Measurements from ENCODE around the gene VAPB.
"Not testable (repeated sequence)": the region's sequence is repeated elsewhere in the genome, so short reads cannot be mapped to it uniquely, and the experiment has no call there.

Gene VAPB

DNA sequence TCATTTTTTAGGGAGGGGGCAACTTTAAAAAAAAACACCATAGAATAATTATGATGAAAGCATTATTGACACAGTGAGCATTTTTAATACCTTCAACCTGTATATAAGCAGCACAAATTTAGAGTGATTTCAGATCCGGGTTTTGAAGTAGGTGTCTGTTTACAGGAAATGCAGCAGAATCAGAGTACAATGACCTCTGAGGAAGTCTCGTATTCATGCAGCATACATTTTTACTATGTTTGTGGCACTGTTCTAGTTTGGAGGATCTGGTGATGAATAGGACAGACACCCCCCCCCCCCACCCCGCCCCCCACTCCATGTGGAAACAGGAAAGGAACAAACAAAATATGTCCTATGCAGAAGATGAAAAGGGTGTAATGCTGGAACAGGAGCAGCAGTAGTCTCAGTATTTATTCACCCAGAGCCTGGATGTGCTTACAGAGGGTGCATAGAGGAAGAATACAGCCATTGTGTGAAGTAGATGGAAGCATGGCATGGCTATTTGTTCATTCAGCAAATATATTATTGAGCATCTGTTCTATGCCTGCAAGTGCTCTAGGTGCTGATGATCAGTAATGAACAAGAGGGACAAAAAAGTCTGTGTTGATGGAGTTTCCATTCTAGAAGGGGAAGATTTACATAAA lies 19.7 kb downstream of the VAPB start:
- peak; percentile 69 for DNase-seq

DNA sequence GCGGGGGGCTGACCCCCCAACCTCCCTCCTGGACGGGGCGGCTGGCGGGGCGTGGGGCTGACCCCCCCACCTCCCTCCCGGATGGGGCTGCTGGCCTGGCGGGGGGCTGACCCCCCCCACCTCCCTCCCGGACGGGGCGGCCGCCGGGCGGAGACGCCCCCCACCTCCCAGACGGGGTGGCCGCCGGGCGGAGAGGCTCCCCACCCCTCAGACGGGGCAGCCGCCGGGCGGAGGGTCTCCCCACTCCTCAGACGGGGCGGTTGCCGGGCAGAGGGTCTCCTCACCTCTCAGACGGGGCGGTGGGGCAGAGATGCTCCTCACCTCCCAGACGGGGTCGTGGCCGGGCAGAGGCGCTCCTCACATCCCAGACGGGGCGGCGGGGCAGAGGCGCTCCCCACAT lies 25.2 kb downstream of the VAPB start:
- not testable (repeated sequence) for DNase-seq

DNA sequence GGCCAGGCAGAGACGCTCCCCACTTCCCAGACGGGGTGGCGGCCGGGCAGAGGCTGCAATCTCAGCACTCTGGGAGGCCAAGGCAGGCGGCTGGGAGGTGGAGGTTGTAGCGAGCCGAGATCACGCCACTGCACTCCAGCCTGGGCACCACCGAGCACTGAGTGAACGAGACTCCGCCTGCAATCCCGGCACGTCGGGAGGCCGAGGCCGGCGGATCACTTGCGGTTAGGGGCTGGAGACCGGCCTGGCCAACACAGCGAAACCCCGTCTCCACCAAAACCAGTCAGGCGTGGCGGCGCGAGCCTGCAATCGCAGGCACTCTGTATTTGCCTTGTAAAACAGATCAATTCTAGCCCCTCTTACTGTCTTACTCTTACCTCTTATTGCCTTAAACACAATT lies 25.8 kb downstream of the VAPB start:
- not testable (repeated sequence) for DNase-seq

DNA sequence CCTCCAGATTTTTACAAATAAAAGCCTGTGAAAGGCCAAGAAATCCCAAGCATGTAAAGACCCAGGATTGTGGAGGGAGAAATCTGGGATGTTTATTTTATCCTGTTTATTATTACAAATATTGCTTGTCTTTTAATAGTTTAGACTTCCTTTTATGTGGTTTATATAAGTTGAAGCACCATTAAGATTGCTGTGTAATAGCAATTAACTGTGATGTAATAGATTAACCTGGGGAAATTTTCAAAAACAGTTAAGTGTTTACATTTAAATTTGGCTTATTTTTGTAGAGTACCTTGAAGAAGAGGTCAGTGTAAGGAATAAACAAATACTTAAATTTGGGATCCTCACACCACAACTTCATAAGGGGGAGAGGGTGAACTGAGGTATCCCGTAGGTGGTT lies 27.0 kb downstream of the VAPB start:
- no peak for DNase-seq

DNA sequence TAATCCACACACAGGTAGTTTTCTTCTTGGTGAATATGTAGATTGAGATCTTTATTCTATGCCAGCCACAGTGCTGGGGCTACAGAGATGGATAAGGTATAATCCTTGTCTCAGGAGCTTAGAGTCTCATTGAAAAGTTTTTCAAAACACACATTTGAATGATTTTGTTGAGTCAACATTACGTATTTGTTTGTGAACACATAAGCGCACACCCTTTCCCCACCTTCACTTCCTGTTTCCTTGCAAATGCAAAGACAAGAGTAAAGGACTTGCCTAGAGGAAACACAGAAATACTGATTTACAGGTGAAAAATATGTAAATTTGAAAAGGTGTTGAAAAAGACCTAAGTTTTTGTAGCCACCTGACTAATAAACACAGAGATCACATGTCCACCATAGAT lies 27.8 kb downstream of the VAPB start:
- DNase-seq = peak; percentile 28

DNA sequence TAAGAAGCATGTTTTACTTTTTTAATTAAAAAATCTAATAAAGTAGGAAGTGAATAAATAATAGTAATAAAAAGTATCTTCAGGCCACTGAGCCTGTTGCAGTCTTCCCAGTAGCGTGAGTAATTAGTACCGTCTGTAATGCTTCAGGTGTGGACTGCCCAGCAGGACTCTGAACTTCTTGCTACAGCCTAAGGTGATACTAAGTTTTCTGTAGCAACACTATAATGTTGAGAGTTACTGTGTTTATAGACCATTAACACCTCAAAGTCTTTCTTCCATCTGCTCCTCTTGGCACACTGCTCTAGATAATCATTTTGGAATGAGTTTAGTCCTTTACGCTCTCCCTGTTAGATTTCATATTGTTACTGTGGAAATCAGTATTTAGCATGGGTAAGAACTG lies 28.4 kb downstream of the VAPB start:
- no peak for DNase-seq

DNA sequence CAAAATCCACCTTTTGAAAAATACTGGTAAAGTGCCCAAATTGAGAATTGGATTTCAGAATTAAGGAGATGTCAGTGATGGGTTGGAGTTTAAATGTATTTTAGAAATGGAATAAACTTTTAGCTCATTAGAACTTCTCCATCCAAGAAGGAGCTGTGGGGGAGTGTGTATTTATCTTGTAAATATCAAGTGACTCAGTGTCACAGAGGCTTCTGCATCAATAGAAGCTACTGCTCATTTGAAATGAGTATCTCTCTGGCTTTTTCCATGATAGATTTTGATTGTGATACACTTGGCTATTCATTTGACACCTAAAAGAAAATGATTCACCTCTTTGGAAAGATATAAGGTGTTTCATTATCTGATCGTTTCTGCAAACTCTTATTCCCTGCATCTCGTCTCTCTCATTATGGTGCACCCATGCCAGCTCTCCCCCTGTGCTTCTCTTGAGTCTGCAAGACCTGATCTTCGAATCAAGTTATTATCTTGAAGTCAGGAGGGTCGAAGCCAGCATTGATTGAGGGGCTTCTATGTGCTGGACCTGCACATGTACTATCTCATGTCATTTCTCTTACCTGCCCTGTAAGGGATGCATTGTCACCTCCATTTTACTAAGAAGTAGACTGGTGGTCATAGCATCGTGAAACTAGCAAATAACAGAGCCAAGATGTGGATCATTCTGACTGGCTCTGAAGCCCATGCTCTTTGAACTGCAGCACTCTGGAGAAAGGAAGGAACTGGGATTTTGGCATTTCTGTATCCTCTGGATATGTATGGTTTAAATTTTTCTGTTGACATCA lies 30.1 kb downstream of the VAPB start:
- no peak for DNase-seq

DNA sequence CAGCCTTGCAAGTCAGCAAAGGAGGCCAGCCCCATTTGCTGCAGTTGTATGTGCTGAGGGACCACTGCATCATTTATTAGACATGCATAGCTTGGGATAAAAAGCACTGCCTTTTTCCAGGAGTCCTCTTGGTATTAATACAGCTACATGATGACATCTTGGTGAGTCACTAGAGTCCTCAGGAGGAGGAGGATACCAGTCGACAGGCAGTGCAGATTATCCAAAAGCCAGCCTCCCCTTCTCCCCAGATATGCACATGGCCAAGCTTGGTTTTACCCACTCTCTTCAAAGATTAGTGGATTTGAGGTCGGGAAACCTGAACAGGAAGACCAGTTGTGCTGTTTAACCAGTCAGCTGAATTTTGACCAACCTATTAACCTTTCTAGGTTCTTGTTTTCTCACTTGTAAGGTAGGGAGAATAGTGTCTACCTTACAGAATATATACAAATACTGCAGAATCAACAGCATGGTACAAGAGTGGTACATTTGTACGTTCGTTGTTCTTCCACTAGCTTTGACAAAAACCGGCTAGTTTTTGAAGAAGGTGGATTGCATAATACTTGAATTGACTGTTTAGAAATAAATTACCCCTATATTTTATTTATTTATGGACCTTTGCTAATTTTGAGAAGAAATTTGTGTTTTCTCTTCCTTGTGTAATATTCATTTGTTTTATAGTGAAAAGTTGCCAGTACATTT lies 31.9 kb downstream of the VAPB start:
- no peak for DNase-seq

DNA sequence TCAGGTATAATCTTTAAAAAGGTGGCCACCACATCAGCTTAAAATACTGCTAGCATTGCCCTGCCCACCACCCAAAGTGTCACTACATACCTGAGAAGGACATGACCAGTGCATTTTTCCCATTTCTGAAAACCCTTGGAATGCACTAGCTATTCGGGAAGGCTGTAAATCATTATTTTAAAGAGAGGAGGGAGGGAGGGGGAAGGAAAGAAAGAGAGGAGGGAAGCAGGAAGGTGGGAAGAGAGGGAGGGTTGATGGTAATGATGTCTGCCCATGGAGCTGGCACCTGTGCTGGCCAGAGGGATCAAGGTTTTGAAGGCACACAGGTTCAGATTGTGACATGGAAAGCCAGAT lies 32.4 kb downstream of the VAPB start:
- DNase-seq = no peak

DNA sequence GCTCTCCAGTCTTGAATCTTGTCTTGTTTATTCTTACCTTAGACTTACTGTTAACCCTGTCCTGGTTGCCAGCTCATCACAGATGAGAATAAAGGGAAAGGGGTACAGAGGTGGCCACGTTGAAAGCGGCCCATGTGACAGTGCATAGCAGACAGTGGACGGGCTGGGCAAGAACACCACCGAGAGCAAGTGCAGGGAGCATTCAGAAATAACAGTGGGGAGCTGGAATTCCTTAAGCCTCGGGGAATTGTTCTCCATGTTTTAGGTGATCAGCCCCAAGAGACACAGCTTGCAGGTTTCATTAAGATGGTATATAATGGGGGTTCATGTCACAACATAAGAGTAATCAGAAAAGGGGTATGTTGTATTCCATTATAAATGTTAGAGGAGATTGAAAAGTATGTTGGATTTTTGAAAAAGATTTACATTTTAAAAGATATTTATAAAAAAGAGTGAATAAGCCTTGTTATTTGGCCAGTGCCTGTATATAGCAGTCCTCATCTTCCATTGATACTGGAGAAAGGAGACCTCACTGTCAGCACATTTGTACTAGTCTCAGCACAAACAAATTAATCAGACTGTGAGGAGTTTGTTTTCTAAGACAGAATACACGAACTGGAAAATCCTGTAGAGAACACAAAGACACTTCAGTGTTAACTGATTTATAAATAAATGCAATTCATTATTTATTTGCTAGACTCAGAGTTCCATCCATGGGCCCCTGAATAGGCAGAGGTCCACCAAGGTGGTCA lies 35.4 kb downstream of the VAPB start:
- DNase-seq = no peak

DNA sequence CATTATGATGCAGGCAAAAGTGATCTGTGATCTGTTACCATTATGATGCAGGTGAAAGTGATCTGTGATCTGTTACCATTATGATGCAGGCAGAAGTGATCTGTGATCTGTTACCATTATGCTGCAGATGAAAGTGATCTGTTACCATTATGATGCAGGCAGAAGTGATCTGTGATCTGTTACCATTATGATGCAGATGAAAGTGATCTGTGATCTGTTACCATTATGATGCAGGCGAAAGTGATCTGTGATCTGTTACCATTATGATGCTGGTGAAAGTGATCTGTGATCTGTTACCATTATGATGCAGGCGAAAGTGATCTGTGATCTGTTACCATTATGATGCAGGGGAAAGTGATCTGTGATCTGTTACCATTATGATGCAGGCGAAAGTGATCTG lies 38.5 kb downstream of the VAPB start:
- DNase-seq = not testable (repeated sequence)

DNA sequence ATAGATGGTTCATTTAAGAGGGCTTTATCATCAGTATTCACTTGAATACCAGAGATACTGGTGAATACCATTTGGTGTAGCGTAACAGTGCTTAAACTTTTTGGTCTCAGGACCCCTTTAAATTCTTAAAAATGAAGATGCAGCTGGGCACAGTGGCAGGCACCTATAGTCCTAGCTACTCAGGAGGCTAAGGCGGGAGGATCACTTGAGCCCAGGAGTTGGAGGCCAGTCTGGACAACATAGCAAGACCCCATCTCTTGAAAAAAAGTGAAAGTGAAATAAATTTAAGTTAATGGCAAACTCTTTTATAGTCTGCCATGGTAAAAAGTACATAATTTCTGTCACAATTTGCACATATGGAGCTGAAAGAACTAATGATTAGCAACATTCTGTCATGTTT lies 39.3 kb downstream of the VAPB start:
- no peak for DNase-seq

DNA sequence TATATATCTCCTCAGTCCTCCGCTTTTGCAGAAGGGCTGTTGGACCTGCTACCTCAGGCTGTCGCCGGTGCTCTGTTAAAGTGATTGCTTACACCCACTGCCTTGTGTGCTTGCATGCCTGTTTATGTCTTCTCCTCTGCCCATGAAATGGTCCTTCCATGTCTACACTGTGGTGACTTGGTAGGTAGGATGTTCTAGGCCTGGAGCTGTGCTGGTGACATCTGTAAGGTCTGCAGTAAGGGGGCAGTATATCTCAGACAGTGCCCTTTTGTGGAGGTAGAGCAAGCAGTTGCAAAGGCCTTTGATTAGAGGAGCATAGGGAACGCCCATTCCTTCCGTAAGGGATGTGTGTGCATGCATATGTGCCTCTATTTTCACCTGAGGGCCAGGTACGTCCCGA lies 40.3 kb downstream of the VAPB start:
- DNase-seq = no peak

DNA sequence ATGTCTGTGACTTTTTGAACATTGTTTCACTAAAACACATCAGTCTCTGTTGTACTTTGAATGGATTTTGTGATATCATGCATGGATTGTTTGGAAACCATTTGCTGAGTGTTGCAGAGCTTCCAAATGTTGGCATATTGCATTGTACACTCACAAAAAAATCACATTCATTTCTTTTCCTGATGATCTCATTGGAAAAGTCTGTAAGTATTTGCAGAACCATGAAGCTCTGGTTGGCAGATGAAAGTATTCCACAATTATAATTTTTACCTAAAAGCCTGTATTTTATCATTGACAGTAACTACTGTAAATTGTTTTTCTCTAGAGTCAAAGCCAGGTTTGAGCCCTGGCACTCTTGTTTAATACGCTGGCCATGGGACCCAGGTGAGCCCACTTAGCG lies 42.1 kb downstream of the VAPB start:
- no peak for DNase-seq

DNA sequence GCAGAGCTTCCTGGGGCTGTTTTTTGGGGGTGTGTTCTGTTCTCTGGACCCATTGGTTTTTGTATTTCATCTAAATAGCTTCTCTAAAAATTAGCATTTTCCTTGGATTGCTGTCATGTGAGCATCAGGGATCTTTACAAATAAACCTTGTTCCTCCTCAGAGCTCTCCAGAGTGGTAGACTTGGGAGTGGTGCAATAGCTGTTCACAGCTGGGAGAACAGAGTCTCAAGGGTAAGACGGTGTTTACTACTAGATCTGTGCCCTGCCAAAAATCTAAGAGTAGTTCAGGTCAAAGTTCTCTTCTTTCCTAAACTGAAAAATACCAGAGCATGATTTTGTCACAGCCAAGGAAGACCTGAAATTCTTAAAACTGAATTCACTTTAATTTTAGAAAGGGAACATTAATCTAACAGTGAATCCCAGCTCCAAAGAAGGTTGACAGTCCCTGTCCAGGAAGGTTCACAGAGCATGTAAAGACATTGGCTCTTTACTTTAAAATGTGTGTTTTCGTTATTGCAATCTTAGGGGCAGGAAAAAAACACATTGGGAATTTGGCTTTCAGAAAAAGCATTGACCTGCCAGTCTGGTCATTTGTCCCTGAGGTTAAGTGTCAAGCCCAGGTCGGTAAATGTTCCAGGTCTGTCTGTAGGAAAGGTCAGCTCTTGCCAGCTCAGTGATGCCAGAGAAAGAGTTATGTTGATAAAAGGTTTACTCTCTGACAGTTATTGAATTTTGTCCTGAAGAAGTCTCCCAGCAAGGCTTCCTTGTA lies 43.3 kb downstream of the VAPB start:
- no peak for DNase-seq

DNA sequence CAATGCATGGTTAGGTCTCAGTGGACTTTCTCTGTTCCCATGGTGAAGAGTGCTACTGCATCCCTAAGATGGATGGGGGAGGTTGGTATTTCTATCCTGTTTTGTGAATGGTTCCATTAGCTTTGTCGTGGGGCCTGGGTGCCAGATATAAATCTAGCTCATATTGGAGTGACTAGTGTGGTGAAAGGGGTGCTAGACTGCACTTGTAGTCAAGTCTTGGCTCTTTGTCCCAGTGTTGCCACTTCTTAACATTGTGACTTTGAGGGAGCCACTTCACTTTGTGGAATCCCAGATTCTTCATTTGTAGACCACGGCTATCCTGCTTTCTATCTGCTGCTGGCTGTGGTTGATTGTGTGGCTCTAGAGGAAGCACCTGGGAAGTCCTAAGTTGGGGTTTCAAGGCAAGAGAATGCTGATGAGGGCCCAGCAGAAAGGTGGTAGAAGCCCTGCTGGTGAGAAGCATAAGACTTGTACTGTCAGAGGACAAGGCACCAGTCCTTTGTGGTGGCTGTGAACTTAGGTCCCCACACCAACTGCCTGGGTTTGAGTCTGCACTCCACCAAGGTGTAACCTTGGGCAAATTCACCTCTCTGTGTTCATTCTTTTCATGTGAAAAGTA lies 44.1 kb downstream of the VAPB start:
- DNase-seq = no peak

DNA sequence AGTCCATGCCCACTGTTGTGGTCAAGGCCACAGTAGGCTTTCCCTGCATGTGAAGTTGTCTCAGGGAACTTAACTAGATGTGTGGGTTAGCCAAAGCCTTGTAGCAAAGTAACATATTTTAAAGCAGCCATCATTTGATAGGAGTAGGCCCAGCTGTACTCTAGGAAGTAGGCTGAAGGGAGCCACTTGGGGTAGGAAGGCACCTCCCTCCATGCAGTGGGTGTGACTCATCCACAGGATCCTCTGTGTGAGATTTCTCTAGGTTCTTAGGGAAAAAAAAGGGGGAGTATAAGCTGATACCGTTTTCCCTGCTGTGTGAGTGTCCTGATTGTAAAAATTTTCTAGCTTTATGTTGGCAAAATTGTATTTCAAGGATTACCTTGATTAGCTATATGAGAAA lies 44.7 kb downstream of the VAPB start:
- peak; percentile 3 for DNase-seq

DNA sequence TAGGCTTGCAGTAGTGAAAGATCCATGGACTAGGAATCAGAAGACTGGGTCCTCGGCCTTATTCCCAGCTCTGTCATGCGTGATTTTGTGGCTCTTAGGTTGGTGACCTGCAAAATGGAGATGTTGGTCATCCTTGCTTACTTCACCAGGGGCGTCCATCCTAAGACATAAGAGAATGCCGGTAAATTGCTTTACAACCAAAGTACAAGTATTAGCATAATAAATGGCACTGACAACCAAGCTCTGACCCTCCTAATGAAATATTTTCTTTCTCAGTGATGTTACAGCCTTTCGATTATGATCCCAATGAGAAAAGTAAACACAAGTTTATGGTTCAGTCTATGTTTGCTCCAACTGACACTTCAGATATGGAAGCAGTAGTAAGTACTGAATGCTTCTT lies 45.3 kb downstream of the VAPB start:
- no peak for DNase-seq

DNA sequence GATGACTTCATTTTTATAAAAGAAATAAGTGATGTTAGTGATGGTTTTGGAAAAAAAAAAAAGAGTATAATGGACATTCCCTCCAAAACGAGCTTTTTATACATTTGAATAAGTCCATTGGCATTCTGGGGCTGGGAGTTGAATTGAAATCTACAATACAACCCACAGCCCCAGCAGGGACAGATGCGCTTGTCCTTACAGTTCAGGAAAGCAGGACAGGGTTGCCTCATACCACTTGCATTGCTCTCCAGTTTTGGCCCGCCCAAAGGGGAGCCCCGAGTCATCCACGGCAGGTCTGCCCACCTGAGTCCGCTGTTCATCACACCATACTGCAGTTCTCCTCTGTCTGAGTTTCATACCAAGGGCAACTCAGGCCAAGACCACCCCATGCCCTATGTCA lies 46.2 kb downstream of the VAPB start:
- DNase-seq = no peak

DNA sequence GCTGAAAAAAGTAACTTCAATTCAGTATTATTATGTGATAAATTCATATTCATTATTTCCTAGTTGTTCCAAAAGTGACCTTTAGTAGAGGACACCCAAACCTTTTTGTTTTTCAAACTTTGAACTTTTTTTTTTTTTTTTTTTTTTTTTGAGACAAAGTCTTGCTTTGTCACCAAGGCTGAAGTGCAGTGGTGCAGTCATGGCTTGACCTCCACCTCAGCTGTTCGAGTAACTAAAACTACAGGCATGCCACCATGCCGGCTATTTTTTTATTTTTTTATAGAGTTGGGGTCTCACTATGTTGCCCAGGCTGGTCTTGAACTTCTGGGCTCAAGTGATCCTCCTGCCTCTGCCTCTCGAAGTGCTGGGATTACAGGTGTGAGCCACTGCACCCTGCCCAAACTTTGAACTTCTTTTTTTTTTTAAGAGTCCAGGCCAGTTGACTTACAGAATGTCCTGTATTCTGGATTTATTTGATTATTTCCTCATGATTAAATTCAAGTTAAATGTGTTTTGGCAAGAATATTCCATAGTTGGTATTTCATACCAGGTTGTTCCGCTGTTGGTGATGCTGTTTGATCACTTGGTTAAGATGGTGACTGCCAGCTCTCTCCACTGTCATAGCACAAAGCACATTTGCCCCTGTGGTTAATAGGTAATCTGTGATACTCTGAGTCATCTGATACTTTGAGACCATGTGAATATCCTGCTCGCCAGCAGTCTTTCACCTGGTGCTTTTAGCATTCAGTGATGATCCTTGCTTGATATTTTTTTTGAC lies 48.0 kb downstream of the VAPB start:
- peak; percentile 76 for DNase-seq
